Uterus (tissue), 4 donors: ENCODE results near the gene STX10. TPM values are rescaled to one million over a fixed set of nuclear protein-coding genes. Genes with fewer than 3 reads are reported as not detected.

Source experiments
- DNase-seq, 2 donors: peaks; one replicate each; pipeline ENCODE4 v3.0.0-alpha.2; 2019 to 2020
- H3K27ac ChIP-seq, 2 donors: fragments of 200-600 bp; sonication (generic); 1 replicate in 1 of 2; 2 replicates in 1 of 2; pipeline ENCODE4 v1.5.1; 2016 to 2018
- H3K27me3 ChIP-seq, 2 donors: fragments of 200-600 bp; sonication (generic); one replicate each; pipeline ENCODE4 v1.5.1; 2018 to 2019; ENCODE audit warnings: control low read depth in 1 of 2
- H3K36me3 ChIP-seq, 2 donors: fragments of 200-600 bp; sonication (generic); one replicate each; pipeline ENCODE4 v1.5.1; 2019; ENCODE audit warnings: control low read depth in 1 of 2
- H3K4me1 ChIP-seq, 2 donors: fragments of 200-600 bp; sonication (generic); one replicate each; pipeline ENCODE4 v1.5.1; 2018 to 2019; ENCODE audit warnings: control low read depth in 1 of 2
- H3K4me3 ChIP-seq, 2 donors: fragments of 200-600 bp; sonication (generic); 1 replicate in 1 of 2; 2 replicates in 1 of 2; pipeline ENCODE4 v1.5.1; 2018 to 2019; ENCODE audit warnings: mild to moderate bottlenecking in 1 of 2
- H3K9me3 ChIP-seq, 2 donors: fragments of 200-600 bp; sonication (generic); one replicate each; pipeline ENCODE4 v1.5.1; 2019; ENCODE audit warnings: control low read depth in 1 of 2
- CTCF ChIP-seq, 4 experiments: fragments of 200-600 bp in 2 of 4; fragments of 450-650 bp in 2 of 4; sonication (generic) in 2 of 4; IDR thresholded peaks; one replicate each; pipeline ENCODE4 v1.5.1; 2016 to 2019; ENCODE audit warnings: antibody characterized with exemption in 4 of 4, mild to moderate bottlenecking in 2 of 4, moderate library complexity in 1 of 4
- POLR2A ChIP-seq, 2 donors: fragments of 450-650 bp; IDR thresholded peaks; one replicate each; pipeline ENCODE4 v1.6.1; 2016; ENCODE audit warnings: antibody characterized with exemption in 2 of 2, mild to moderate bottlenecking in 1 of 2, moderate library complexity in 1 of 2
- intact Hi-C: fragments of 100-400 bp; cut with DNase I; formaldehyde crosslinking; loops from one replicate; pipeline ENCODE4 v1.15.1; 2023; ENCODE audit warnings: low total_unique reads
- total RNA-seq, 4 donors: library from RNA; depleted of rRNA in 3 of 4; stranded (reverse); fragments of >200 nt in 3 of 4; gene quantifications; one replicate each; pipeline versions ENCODE4 v1.1.0 to v1.2.4, GENCODE V29; 2014 to 2023
- donor health status: DM: yes; HTN: yes; CAD: no.

Gene STX10
- total RNA-seq, 4 donors from 2014 or later, result 42.2 to 72.1 (median 44.8) TPM

DNA sequence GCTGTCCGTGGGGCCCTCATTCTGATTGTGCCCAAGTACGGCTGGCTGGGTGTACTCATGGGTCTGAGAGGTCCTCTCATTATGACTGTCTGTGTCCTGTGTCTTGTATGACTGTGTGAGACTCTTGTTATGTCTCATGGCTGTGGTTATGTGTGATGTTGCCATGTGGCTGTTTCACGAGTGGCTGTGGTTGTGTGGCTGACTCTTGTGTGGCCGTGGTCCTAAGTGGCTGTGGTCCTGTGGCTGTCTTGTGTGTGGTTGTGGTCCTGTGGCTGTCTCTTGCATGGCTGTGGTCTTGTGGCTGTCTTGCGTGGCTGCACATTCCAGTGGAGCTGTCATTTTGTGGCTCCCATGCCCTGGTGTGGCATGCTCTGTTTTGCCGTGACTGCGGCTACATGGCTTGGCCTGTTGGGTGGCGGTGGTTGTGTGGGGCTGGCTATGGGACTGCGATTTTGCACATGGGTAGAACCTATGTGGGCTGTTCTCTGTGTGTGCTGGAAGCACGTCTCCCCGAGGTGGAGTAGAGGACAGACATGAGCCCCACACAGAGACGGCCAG lies 50.1 kb downstream of the STX10 start:
- H3K27ac ChIP-seq, result peak overlapping the region; percentile 87 to 93
- no peaks in the 10 kb centered on the region for H3K36me3 ChIP-seq
- H3K27me3 ChIP-seq, result no peaks in the 10 kb centered on the region
- H3K4me3 ChIP-seq, result no peak overlapping the region
- TF ChIP-seq POLR2A (IDR thresholded peaks at IDR 0.05) (no peak), CTCF (IDR thresholded peaks at IDR 0.05) (no peak)
- intact Hi-C loops, result no loop called here
- H3K4me1 ChIP-seq, result peaks cover 0 to 25% of the 10 kb centered on the region in 2 donors
- no peaks in the 10 kb centered on the region for H3K9me3 ChIP-seq
- DNase-seq, result peak in 1 of 2 donors; percentile 26

GRCh38 chr19:13099073-13099999 lies 50.8 kb downstream of the STX10 start:
- Histone ChIP-seq H3K27me3 (no peaks in the 10 kb centered on the region), H3K4me3 (peak overlapping the region; percentile 36 to 40), H3K36me3 (no peaks in the 10 kb centered on the region), H3K9me3 (no peaks in the 10 kb centered on the region), H3K27ac (peak overlapping the region; percentile 87 to 93), H3K4me1 (peaks cover under 1 to 29% of the 10 kb centered on the region in 2 donors)
- no peak for TF ChIP-seq CTCF (IDR thresholded peaks at IDR 0.05)
- TF ChIP-seq POLR2A (IDR thresholded peaks at IDR 0.05), result peak; percentile 25 to 35
- intact Hi-C loops, result no loop called here
- peak; percentile 70 to 77 for DNase-seq

- DNase-seq, result peak; percentile 55 to 65
- TF ChIP-seq POLR2A (IDR thresholded peaks at IDR 0.05) (no peak), CTCF (IDR thresholded peaks at IDR 0.05) (no peak)
- Histone ChIP-seq H3K4me1 (peaks cover 5 to 37% of the 10 kb centered on the region in 2 donors), H3K27me3 (no peaks in the 10 kb centered on the region), H3K9me3 (no peaks in the 10 kb centered on the region), H3K27ac (peak overlapping the region; percentile 87 to 93), H3K4me3 (peak overlapping the region; percentile 36 to 40), H3K36me3 (no peaks in the 10 kb centered on the region)
- intact Hi-C loops, result no loop called here
Observed at GRCh38 chr19:13098277-13099072, 51.7 kb downstream of the STX10 start.

- H3K9me3 ChIP-seq, result no peaks in the 10 kb centered on the region
- intact Hi-C loops, result no loop called here
- no peaks in the 10 kb centered on the region for H3K36me3 ChIP-seq
- H3K27ac ChIP-seq, result peak overlapping the region; percentile 87 to 93
- TF ChIP-seq CTCF (IDR thresholded peaks at IDR 0.05), result no peak
- H3K4me3 ChIP-seq, result peak overlapping the region; percentile 36 to 40
- peak; percentile 61 to 74 for DNase-seq
- no peaks in the 10 kb centered on the region for H3K27me3 ChIP-seq
- H3K4me1 ChIP-seq, result peaks cover 5 to 42% of the 10 kb centered on the region in 2 donors
Observed at GRCh38 chr19:13097463-13098258, 52.5 kb downstream of the STX10 start.
